ENCODE measurements around the gene GPR37L1.
"Not testable (repeated sequence)": the region's sequence is repeated elsewhere in the genome, so short reads cannot be mapped to it uniquely, and the experiment has no call there.

Gene GPR37L1

GRCh38 chr1:202176949-202177927 is 54.5 kb downstream of the GPR37L1 start:
- no peak for DNase-seq

- DNase-seq, result no peak
These were observed 57.4 kb downstream of the GPR37L1 start for GRCh38 chr1:202179828-202180750.

- not testable (repeated sequence) for DNase-seq
These were observed 58.0 kb downstream of the GPR37L1 start for GRCh38 chr1:202180751-202181139.

GRCh38 chr1:202181586-202181985 is 58.9 kb downstream of the GPR37L1 start:
- DNase-seq, result no peak

- no peak for DNase-seq
These were observed 59.5 kb downstream of the GPR37L1 start for GRCh38 chr1:202182040-202182877.

Measured in NK-92 treated with Interleukin-12 subunit alpha and Interleukin-12 subunit beta, amount 100 ng/mL, for 24 hours (cell line).